Measurements from ENCODE around the gene TYW1B.
"Not testable (repeated sequence)": the region's sequence is repeated elsewhere in the genome, so short reads cannot be mapped to it uniquely, and the experiment has no call there.

Gene TYW1B

DNA sequence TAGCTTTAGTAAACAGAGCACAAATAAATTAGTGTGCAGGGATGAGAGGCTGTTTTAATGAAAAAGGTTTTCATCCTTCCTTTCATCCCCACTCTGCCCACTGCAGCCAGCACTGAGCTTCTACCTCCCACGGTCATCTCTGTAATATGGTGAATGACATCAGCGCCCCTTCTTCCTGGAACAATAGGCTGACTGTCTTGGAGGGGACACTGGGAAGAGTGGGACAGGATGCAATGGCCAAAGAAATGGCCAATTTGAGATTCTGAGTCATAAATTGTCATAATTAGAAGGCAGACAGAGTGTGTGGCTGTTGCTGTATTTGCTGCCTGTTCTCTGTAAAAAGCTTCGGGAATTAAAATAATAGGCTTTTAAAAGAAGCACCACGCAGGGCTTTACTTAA, 289.1 kb downstream of the TYW1B start:
- no peaks in the 10 kb centered on the region for H3K36me3 ChIP-seq (ENCODE audit: control insufficient read depth, low read length)
- H3K4me3 ChIP-seq (ENCODE audit: low read length) = no peak overlapping the region
- H3K9me2 ChIP-seq (replicated peaks; ENCODE audit: control insufficient read depth, low read length) = no peaks in the 10 kb centered on the region
- H3F3A ChIP-seq (ENCODE audit: control insufficient read depth, insufficient read depth) = no peaks in the 10 kb centered on the region
- no peak overlapping the region for H3K27ac ChIP-seq (ENCODE audit: low read depth, low read length)
- H4K20me1 ChIP-seq (ENCODE audit: control insufficient read depth, insufficient read depth, low read depth, low read length) = no peaks in the 10 kb centered on the region
- no peaks in the 10 kb centered on the region for H3K4me1 ChIP-seq (ENCODE audit: control insufficient read depth, low read length)
- H3K9me3 ChIP-seq (ENCODE audit: control insufficient read depth, insufficient read depth, low read length) = no peaks in the 10 kb centered on the region
- H3K79me2 ChIP-seq (ENCODE audit: control insufficient read depth, low read length) = no peaks in the 10 kb centered on the region
- H3K4me2 ChIP-seq (ENCODE audit: low read length) = no peak overlapping the region
- no peaks in the 10 kb centered on the region for H3K27me3 ChIP-seq (ENCODE audit: control insufficient read depth, low read length)
- TF ChIP-seq EZH2phosphoT487 (IDR thresholded peaks at IDR 0.05; ENCODE audit: borderline replicate concordance, low read length) (no peak), CTCF (IDR thresholded peaks at IDR 0.05; ENCODE audit: low read depth, low read length, poor library complexity, severe bottlenecking) (no peak)

- Histone ChIP-seq H3K27me3 (ENCODE audit: control insufficient read depth, low read length) (no peaks in the 10 kb centered on the region), H3K36me3 (ENCODE audit: control insufficient read depth, low read length) (no peaks in the 10 kb centered on the region), H3K4me2 (ENCODE audit: low read length) (no peak overlapping the region), H4K20me1 (ENCODE audit: control insufficient read depth, insufficient read depth, low read depth, low read length) (no peaks in the 10 kb centered on the region), H3F3A (ENCODE audit: control insufficient read depth, insufficient read depth) (no peaks in the 10 kb centered on the region), H3K79me2 (ENCODE audit: control insufficient read depth, low read length) (no peaks in the 10 kb centered on the region), H3K9me3 (ENCODE audit: control insufficient read depth, insufficient read depth, low read length) (no peaks in the 10 kb centered on the region), H3K4me1 (ENCODE audit: control insufficient read depth, low read length) (no peaks in the 10 kb centered on the region), H3K9me2 (replicated peaks; ENCODE audit: control insufficient read depth, low read length) (no peaks in the 10 kb centered on the region), H3K4me3 (ENCODE audit: low read length) (no peak overlapping the region), H3K27ac (ENCODE audit: low read depth, low read length) (no peak overlapping the region)
- TF ChIP-seq EZH2phosphoT487 (IDR thresholded peaks at IDR 0.05; ENCODE audit: borderline replicate concordance, low read length) (no peak), CTCF (IDR thresholded peaks at IDR 0.05; ENCODE audit: low read depth, low read length, poor library complexity, severe bottlenecking) (no peak)
These were observed 289.9 kb downstream of the TYW1B start for GRCh38 chr7:72538147-72538546.

- H3K9me3 ChIP-seq (ENCODE audit: control insufficient read depth, insufficient read depth, low read length); H3K27me3 ChIP-seq (ENCODE audit: control insufficient read depth, low read length); H3K27ac ChIP-seq (ENCODE audit: low read depth, low read length); H3F3A ChIP-seq (ENCODE audit: control insufficient read depth, insufficient read depth); H3K4me1 ChIP-seq (ENCODE audit: control insufficient read depth, low read length); H3K4me3 ChIP-seq (ENCODE audit: low read length); H3K4me2 ChIP-seq (ENCODE audit: low read length); H3K36me3 ChIP-seq (ENCODE audit: control insufficient read depth, low read length); H3K79me2 ChIP-seq (ENCODE audit: control insufficient read depth, low read length); H4K20me1 ChIP-seq (ENCODE audit: control insufficient read depth, insufficient read depth, low read depth, low read length); H3K9me2 ChIP-seq (replicated peaks; ENCODE audit: control insufficient read depth, low read length): not testable (repeated sequence)
These were observed 292.0 kb downstream of the TYW1B start for GRCh38 chr7:72536038-72536437.

GRCh38 chr7:72531048-72531447, 297.0 kb downstream of the TYW1B start:
- not testable (repeated sequence) for H3K4me3 ChIP-seq (ENCODE audit: low read length); H3K79me2 ChIP-seq (ENCODE audit: control insufficient read depth, low read length); H3K27me3 ChIP-seq (ENCODE audit: control insufficient read depth, low read length); H4K20me1 ChIP-seq (ENCODE audit: control insufficient read depth, insufficient read depth, low read depth, low read length); H3K27ac ChIP-seq (ENCODE audit: low read depth, low read length); H3K4me1 ChIP-seq (ENCODE audit: control insufficient read depth, low read length); H3K36me3 ChIP-seq (ENCODE audit: control insufficient read depth, low read length); H3K4me2 ChIP-seq (ENCODE audit: low read length); H3K9me2 ChIP-seq (replicated peaks; ENCODE audit: control insufficient read depth, low read length); H3F3A ChIP-seq (ENCODE audit: control insufficient read depth, insufficient read depth); H3K9me3 ChIP-seq (ENCODE audit: control insufficient read depth, insufficient read depth, low read length)
